Measurements from ENCODE around the gene PIP5K1C.

The PIP5K1C gene

DNA sequence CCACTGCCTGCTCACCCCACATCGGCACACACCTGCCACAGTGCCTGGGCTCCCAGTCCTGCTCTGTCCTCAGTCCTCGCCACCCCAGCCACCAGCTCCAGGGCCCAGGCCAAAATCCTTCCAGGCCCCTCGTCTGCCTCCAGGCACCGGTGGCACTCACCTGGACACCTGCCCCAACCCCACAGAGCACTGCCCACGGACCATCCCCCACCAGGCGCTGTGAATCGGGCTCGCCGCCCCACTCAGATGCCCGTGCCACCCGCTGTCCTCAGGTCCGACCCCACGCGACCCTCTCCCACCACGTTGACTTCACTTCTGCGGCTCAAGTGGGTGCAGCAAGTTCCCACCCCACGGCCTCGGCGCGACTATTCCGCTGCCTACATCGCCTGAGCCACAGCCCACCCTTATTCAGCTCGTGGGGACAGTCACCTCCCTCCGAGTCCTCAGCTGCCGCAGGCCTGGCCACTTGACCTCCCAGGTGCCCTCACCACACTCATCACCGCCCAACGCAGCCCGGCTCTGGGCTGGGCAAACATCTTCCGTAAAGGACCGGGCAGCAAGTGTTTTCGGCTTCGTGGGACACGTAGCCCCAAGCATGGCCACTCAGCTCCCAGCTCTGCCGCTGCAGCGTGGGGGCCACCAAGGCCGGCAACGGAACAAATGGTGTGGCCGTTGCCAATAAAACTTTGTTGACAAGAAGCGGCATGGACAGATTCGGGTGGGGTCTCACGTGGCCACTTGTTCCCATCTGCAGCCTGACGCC lies 5.7 kb downstream of the PIP5K1C start:
- no peak for DNase-seq (ENCODE audit: low read depth)

- no peak for DNase-seq (ENCODE audit: low read depth)
Measured at GRCh38 chr19:3693025-3693925, 7.0 kb downstream of the PIP5K1C start.

DNA sequence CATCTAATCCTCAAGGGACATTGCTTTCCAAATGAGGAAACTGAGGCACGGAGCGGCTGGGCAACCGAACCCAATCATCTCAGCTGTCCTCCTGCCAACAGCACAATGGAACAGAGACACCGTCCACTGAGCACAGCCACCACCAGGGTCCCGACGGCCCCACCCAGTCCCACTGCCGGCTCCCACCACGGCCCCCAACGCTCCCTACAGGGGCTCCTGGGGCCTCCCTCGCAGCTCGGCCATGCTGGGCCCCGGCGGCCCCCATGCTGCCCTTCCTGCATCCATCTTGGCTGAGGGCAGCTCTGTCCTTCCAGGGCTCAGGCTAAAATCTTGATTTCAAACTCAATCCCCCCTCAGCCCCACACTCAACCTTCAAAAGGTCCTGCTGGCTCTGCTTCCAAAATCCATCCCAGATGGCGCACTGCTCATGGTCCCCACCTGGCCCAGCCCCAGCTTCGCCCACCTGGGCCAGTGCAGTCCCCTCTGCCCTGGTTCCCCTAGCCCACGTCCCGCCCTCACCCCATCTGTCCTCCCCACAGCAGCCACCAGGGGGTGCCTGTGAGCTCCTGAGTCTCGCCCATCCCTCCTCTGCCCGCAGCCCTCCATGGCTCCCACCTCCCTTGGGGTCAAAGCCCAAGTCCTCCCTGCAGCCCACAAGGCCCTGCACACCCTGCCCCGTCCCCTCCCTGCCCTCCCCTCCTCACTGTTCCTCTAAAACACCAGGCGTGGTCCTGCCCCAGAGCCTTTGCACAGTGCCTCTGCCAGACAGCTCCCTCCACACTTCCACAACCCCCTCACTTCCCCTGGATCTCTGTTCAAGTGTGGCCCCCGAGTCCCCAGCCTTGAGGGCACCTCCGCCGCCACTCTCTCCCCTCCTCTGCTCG lies 7.9 kb downstream of the PIP5K1C start:
- DNase-seq (ENCODE audit: low read depth), result no peak

DNA sequence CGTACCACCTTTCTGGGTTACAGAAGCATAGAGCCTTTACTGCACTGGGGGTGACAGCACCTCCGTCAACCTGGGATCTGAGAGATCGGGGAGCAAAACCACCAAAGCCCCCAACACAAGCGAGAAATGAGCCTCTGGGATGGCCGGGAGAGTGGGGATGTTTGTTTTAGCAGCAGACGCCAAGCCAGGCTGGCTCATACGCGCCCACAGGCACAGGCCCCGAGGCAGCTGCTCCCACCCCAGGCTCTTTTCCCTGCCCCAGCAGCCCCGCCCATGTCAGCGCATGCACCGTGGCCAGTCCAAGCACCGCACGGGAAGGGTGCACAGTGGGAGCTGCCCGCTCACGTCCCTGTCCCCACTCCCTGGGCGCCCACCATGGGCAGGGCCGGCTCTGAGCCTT lies 8.5 kb downstream of the PIP5K1C start:
- no peak for DNase-seq (ENCODE audit: low read depth)

DNA sequence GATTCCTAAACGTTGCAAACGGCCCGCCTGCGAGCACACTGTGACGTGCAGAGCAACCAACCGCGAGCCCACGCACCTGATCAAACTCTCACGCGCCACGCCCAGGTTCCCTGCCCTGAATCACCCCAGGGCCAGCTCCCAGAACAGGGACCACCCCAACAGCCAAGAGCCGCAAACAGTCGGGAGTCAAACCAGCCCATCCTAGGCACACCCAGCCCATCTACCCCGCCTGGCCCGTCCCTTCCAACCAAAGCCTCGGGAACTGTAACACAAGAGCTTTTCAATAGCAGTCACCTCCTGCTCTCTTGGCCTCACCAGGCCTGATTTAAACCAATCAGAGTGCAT lies 8.9 kb downstream of the PIP5K1C start:
- no peak for DNase-seq (ENCODE audit: low read depth)

DNA sequence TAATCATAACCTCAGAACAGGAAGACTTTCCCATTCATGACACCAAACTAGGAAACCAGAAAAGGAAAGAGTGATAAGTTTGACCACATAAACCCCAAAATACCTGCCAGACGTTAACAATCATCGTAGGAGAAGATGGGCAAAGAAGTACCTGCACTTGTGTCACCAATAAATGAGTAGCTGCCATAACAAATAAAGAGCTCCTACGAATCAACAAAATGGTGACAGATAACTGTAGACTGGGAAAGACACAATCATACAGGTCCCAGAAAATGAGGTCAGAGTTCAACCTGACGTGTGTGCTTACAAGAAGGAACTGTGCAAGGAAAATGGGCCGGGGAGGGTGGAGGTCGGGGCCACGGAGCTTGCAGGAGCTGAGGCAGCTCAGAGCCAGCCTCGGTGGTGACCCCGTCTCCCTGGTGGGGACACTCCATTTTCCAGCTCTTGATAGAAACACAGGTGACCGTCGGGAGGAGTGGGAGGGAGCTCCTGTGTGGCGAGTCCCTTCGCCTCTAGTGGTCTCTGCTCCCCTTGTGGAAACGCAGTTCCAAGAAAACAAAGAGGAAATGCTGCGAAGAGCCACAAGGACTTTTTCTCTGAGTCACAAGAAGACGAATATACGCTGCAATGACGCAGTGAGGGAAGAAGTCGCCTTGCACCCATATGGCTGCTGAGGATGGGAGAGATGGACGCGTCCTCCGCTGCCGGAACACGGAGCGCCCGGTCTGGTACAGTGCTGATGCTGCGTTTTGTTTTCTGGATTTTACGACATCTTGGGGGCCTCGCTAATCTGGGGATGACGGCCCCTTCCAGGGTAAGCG lies 9.5 kb downstream of the PIP5K1C start:
- DNase-seq (ENCODE audit: low read depth), result no peak

DNA sequence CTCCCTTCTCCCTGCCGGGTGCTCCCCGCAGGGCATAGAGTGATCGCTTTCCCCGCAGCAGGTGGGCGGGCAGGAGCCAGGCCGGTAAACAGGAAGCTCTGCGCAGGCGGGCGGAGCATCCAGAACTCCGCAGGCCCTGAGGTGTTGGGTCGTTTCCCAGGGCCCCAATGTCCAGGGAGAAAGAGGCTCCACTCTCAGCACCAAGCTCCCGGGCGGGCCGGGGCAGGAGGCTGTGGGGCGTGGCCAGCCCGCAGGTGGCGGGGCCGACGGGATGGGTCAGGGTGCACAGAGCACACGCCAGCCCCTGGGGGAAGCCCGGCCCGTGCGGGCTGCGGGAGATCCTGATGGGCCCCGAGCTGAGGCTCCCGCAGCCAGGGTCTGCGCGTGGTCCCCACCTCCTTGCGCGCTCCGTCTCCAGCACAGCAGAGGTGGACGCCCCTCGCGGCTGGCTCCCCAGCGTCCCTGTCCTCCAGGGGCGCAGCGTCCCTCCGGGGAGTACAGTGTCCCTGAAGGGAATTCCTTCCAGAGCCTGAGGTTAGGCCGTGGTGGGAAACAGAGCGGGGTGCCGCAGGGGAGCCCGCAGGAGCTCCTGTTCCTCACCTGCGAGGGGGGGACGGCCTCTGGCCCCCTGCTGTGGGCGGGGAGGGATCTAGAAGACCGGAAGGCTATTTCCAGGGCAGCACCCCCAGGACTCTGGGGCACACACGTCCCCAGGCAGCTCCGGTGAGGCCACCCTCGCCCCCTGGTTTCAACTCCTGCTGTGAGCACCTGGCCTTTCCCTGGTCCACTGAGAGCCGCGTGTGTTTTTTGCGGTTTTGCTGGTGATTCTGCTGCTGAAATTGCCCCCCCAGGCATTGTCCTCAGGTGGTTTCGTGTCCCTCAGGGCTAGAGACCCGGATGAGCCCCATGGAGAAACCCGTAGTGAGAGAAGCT lies 12.2 kb downstream of the PIP5K1C start:
- DNase-seq (ENCODE audit: low read depth), result no peak

DNA sequence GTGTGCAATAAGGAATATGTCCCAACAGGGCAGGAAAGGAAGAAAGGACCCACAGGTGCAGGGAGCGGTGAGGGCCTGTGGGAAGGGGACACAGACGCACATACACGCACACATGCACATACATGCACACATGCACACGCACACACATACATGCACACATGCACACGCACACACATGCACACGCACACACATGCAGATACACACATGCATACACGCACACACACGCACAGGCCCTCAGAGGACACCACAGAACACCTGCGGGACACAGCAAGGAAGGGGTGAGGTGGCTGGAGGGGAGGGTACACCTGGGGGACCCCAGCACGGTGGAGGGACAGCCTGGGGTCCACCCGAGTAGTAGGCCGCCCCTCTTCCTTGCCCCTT lies 12.9 kb downstream of the PIP5K1C start:
- no peak for DNase-seq (ENCODE audit: low read depth)

DNA sequence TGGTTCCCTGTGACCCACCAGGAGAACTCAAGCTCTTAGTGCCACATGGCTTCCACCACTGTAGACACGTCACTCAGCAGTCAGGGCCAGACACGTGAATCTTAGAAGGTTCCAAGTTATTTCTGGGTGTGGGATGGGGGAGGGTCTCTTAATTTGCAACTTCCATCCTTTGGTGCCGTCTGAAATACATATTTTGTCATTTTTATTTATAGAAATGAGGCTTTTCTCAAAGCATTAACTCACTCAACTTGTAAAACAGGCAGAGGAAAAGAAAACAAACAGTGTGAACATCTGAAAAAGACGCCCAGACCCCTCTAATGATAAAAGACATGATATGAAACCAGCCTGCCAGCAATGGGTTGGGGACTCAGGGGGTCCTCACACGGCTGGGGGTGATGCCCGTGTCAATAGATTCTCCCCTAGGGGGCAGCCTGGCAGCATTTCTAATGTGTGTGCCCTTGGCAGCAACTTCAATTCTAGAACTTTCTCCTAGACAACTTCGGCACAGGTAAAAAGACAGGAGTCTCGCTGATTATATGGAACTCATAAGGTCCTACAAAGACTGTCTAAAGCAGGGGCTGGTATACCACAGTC lies 15.4 kb downstream of the PIP5K1C start:
- no peak for DNase-seq (ENCODE audit: low read depth)

DNA sequence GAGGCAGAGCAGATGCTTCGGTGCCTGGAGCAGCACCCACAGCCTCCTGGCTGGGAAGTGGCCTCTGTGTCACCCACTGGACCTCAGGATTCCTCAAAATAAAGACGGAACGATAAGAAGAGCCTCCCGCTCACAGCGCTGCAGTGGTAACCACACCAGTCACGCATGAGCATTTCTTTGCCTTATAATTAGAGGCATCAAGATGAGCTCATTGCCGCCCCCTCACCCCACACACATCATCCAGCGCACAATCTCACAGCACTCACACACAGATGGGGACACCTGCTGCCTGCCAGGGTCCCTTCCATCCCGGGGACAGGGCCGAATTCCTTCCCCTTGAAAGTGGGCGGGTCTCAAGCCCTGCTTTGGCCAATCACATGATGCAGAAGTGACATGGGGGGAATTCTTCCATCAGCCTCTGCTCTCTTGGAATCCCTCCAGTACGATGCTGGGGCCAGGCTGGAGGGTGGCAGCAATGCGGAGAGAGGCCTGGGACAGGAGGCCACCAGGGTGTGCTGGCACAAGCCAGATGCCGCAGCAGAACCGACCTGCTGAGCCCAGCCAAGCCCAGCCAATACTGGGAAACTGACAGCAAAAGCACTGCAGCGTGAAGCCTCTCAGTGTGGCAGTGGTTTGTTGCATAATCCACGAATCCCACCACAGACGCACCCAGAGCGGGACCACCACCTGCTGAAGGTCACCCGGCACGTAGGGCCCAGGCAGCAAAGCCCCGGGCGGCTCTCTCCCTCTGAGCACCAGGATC lies 16.0 kb downstream of the PIP5K1C start:
- no peak for DNase-seq (ENCODE audit: low read depth)

GRCh38 chr19:3683405-3684053 lies 16.7 kb downstream of the PIP5K1C start:
- DNase-seq (ENCODE audit: low read depth), result no peak

DNA sequence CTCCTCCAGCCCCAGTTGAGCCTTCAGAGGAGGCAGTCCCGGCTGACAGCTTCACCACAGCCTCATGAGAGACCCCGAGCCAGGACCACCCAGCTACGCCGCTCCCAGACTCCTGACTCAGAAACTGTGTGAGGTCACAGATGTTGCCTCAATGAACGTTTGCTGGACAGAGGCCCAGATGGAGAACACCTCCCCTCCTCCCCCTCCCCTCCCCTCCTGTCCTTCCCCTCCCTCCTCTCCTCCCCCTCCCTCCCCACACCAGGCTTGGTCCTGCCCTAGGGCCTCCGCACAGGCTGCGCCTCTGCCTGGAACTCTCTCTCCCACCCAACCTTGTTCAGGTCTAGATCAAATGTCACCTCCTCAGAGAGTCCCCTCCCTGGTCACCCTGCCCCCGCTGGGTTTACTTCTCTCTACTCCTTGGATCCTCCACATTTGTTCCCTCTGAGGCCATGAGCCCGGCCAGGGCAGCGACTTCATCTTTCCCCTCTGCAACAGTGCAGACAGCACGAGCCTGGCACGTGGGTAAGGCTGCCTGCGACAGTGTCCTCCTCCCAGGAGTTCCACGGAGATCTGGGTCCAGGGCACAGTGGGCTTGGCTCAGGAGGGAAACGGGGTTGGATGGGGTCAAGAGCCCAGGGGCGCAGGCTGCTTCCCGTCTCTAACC lies 17.4 kb downstream of the PIP5K1C start:
- no peak for DNase-seq (ENCODE audit: low read depth)

GRCh38 chr19:3682286-3682685 lies 18.0 kb downstream of the PIP5K1C start:
- DNase-seq (ENCODE audit: low read depth), result no peak

DNA sequence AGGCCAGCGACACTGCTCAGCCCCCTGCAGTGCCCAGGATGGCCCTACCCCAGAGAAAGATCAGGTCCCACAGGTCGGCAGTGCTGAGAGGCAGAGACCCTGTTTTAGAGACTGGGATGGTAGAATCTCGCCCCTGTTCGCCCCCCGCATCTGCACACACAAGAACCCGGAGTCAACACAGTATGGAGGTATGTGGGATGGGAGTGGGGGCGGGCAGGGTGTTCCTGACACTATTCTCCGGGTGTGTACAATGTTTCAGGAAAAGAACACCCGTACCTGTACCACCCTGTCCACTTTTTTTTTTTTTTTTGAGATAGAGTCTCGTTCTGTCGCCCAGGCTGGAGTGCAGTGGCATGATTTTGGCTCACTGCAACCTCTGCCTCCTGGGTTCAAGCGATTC lies 19.3 kb downstream of the PIP5K1C start:
- DNase-seq (ENCODE audit: low read depth), result no peak

- no peak for DNase-seq (ENCODE audit: low read depth)
Measured at GRCh38 chr19:3679581-3679980, 20.7 kb downstream of the PIP5K1C start.

GRCh38 chr19:3679138-3679537 lies 21.1 kb downstream of the PIP5K1C start:
- no peak for DNase-seq (ENCODE audit: low read depth)

DNA sequence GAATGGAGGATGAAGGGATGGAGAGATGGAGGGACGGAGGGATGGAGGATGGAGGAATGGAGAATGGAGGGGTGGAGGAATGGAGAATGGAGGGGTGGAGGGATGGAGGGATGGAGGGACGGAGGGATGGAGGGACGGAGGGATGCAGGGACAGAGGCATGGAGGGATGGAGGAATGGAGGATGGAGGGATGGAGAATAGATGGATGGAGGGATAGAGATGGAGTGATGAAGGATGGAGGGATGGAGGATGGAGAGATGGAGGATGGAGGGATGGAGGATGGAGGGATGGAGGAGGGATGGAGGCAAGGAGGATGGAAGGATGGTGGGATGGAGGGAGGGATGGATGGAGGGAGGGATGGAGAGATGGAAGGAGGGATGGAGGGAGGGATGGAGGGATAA lies 22.1 kb downstream of the PIP5K1C start:
- no peak for DNase-seq (ENCODE audit: low read depth)
